ENCODE results near the gene EVX2. TPM values are rescaled to one million over a fixed set of nuclear protein-coding genes. Genes with fewer than 3 reads are reported as not detected.

Gene EVX2
- total RNA-seq, 1 donor from 2014 or later, result not detected

DNA sequence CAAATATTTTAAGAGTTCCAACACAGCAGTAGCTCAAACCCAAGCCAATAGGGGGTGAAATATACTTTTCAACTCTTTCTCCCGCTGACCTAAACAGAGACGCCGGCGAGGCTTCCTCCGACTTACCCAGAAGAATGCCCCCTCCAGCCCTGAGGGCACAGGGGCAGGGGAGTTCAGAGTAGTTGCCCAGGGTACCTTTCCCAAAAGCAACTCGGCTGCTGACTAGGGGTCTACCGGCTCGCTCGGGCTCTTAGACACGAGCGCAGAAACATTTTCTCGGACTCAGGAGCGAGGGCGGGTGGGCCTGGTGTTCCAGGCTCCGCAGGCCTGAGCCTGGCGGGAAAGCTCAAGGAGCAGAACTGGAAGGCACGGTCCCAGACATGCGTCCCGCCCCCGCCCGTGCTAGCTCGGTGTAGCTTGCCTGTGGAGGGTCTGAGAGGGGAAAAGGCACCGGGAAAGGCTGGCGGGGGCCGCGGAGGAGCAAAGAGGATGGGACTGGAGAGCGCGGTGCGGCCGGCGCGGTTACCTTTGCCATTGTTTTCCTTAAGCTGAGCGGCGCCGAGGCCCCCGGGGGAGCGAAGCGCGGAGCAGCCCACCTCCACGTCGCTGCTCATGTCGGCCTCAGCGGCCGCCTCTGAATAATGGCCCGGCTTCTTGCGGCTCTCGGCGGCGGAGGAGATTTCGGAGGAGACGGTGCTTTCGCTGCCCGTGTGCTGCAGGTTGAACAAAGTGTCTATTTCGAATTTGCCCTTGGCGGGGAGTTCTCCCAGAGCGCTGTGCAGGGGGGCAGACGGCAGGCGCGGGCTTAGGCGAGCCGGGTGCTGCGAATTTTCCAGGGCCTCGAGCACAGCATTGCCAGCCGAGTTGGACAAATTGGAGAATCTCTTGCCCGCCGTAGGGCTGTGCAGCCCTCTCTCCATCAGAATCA lies 674 bp downstream of the EVX2 start:
- no peak for DNase-seq

- no peak for DNase-seq
Observed at GRCh38 chr2:176082525-176082823, 1.3 kb downstream of the EVX2 start.

- DNase-seq, result no peak
Observed at GRCh38 chr2:176081837-176082524, 1.8 kb downstream of the EVX2 start.

DNA sequence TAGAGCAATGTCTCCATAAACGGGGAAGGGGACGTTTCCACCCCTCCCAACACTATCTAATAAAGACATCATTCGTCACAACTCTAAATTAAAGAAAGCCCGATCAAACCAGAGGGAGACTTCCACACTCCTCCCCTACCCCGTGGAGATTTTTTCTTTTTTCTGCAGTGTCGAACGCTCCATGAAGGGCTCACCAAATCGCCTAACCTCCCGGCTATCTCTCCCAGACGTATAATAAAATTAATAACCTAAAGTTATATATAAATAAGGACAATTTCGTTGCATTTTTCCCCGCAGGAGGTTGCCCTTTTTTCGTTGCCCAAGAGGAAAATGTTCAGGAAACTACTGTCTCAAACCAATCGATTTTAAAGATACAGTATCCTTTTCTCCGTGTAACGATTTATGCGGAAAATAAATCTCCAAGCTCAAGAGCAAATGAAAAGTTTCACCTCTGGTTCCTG lies 2.4 kb downstream of the EVX2 start:
- DNase-seq, result no peak

DNA sequence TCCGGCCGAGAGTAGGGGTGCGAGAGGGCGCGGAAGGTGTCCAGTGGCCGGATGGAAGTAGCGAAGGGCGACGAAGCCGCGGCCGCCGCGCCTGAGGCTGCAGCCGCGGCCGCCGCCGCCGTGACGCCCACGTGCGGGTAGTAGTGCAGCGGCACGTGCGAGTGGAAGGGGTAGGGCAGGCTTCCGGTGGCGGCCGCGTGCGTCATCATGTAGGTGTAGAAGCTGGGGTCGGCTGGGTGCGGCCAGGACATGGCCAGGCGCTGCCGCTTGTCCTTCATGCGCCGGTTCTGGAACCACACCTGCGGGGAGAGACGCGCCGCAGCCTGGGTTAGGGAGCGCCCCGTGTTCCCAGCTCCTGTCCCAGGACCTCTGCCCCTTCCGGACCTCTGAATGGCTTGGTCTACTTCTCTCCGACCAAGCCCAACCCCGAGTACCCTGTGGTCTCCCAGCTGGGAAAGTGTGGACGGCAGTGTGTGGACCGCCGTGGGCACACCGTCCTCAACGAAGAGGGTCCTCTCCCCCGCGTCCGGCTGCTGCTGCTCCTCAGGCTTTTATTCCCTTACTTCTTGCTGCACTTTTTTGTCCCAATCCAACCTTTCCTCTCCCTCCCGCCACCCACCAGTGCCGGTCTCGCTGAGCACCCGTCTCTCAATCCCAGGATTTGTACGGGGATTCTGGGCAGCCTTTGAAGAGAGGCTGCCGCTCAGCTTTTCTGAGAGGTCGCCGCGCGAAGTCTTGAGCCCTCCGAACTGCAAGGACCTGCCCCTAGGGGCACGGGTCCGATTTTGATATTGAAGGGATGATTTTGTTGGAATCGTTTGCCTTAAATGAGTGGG lies 3.0 kb downstream of the EVX2 start:
- DNase-seq, result no peak

GRCh38 chr2:176079831-176080539 lies 3.8 kb downstream of the EVX2 start:
- no peak for DNase-seq

- no peak for DNase-seq
Observed at GRCh38 chr2:176079285-176079830, 4.4 kb downstream of the EVX2 start.

GRCh38 chr2:176078541-176079284 lies 5.0 kb downstream of the EVX2 start:
- DNase-seq, result no peak

DNA sequence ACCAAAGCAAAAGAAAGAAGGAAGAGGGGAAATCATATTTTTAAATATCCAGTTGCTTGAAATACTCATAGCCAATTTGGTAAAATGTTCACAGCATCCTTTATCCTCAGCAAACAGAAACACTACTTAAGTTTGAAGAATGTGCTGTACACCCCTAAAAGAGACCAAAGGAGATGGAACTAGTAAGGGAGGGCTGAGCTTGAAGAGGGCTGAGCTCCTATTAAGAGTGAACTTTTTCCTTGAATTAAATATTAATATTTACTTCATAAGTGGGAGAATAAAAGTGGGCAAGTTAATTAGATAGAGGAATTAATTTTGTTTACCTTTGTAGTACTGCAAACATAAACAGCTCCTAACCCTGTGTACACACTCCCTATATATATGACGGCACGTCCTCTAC lies 7.0 kb downstream of the EVX2 start:
- no peak for DNase-seq

DNA sequence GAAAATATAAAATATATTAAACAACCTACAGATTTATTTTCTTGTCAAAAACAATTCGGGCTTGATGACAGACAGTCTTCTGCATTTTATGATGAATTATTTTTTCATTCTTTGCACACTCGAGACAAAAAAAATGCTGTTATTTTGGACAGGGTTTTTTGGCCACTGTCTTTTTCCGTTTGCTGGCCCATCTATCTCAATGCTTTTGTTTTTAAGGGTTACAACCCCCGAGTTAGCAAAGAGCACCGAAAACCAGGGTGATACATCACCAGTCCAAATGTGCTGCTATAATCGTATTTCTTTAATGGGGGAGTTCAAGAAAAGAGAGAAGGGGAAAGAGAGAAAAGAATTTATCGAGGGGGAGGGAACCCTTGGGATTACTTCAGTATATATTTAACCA lies 7.7 kb downstream of the EVX2 start:
- DNase-seq, result no peak

- DNase-seq, result no peak
Observed at GRCh38 chr2:176075481-176075880, 8.3 kb downstream of the EVX2 start.

GRCh38 chr2:176074919-176075425 lies 8.8 kb downstream of the EVX2 start:
- no peak for DNase-seq

- no peak for DNase-seq
Observed at GRCh38 chr2:176072951-176073904, 10.5 kb downstream of the EVX2 start.

- no peak for DNase-seq
Observed at GRCh38 chr2:176072292-176072669, 11.5 kb downstream of the EVX2 start.

GRCh38 chr2:176071330-176072291 lies 12.2 kb downstream of the EVX2 start:
- DNase-seq, result no peak

DNA sequence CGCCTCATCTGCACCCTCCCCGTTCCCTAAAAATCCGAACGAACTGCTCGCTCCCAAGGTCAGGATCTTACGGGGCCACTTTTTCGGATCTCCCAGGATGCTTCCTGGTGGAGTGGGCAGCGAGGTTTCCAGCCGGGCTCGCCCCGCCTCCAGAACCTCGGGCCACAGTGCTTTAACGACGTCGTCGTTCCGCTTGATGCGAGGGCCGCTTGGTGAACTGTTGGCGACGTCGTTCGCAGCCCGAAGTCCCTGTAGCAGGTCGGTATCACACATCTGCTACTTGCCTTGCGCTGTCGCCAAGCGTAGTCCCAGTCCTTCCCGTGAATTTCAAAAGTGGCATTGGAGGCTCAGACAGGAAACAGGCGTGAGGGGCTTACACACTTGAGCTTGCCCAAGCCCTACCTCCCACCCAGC lies 15.3 kb downstream of the EVX2 start:
- DNase-seq, result no peak

DNA sequence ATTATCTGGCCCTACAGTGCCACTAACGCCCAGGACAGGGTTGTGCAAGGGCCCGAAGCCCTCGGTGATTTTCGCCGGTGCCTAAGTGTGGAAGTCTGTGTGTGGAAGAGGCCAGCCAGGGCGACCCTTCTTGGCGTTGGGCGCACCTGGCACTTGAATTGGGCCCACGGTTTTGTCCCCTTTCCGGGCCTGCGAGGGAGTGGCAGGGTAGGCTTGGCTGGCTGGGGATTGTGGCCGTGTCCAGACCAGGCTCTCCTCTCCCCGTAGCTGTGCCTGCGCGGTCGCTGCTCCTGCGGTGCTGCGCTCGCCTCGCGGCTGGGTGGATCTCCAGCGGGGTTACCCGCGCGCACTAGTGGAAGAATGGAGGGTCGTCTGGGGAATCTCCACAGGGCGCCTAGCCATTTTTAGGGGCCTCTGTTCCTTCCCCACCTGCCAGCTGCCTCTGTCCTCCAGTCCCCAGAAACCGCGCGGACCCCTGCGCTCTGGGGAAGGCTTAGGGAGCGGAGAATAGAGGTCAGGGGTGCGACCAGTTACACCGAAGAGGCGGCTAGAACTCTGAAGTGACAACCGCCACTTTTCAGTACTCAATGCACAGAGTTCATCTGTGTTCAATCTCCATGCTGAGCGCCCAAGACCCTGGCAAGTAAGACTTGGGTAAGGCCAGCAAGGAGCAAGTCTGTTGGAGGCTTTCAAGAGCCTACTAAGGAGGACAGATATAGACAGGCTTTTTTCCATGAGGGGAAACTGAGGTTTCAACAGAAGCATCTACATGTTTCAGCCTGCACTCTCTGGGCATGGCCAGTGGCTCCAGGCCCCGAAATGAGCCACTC lies 16.0 kb downstream of the EVX2 start:
- no peak for DNase-seq
